SK-N-SH treated with all-trans-retinoic acid at 6 μM for 48 hours (cell line): ENCODE results near the gene SYNE1.

Experiments
- ATAC-seq: fragments of 200-7000 bp; cut with Tn5 transposase; 3 replicates; pipeline ENCODE4 v1.9.1; 2020; ENCODE audit warnings: mild to moderate bottlenecking, moderate library complexity
- ARNTL ChIP-seq: fragments of 450-650 bp; formaldehyde crosslinking; IDR thresholded peaks from 2 replicates; pipeline ENCODE4 v1.5.0; 2020; ENCODE audit warnings: low read depth, mild to moderate bottlenecking, moderate library complexity, borderline replicate concordance
- BACH2 ChIP-seq: fragments of 250-450 bp; sonication (Bioruptor Pico); IDR thresholded peaks from 2 replicates; pipeline ENCODE4 v1.9.0; 2021; ENCODE audit warnings: mild to moderate bottlenecking, borderline replicate concordance
- CREB5 ChIP-seq: fragments of 250-450 bp; sonication (Bioruptor Pico); IDR thresholded peaks from 2 replicates; pipeline ENCODE4 v1.5.1; 2020; ENCODE audit warnings: low read depth, mild to moderate bottlenecking, moderate library complexity
- CSDC2 ChIP-seq: fragments of 250-450 bp; sonication (Bioruptor Pico); IDR thresholded peaks from 2 replicates; pipeline ENCODE4 v1.5.0; 2020; ENCODE audit warnings: mild to moderate bottlenecking, moderate library complexity
- ESRRG ChIP-seq: fragments of 250-450 bp; sonication (Bioruptor Pico); IDR thresholded peaks from 2 replicates; pipeline ENCODE4 v1.6.1; 2021; ENCODE audit warnings: mild to moderate bottlenecking
- GLIS3 ChIP-seq: fragments of 250-450 bp; sonication (Bioruptor Pico); IDR thresholded peaks from 2 replicates; pipeline ENCODE4 v1.5.0; 2020; ENCODE audit warnings: mild to moderate bottlenecking, moderate library complexity
- ISL1 ChIP-seq: fragments of 250-450 bp; sonication (Bioruptor Pico); IDR thresholded peaks from 2 replicates; pipeline ENCODE4 v2.1.2; 2022; ENCODE audit warnings: mild to moderate bottlenecking, moderate library complexity
- OSR1 ChIP-seq: fragments of 250-450 bp; sonication (Bioruptor Pico); IDR thresholded peaks from 2 replicates; pipeline ENCODE4 v1.8.0; 2022; ENCODE audit warnings: moderate library complexity, mild to moderate bottlenecking, inconsistent platforms
- PATZ1 ChIP-seq: fragments of 250-450 bp; sonication (Bioruptor Pico); IDR thresholded peaks from 2 replicates; pipeline ENCODE4 v1.8.0; 2020; ENCODE audit warnings: mild to moderate bottlenecking, moderate library complexity, borderline replicate concordance
- POU6F1 ChIP-seq: fragments of 250-450 bp; sonication (Bioruptor Pico); IDR thresholded peaks from 2 replicates; pipeline ENCODE4 v1.8.0; 2021; ENCODE audit warnings: low read depth, mild to moderate bottlenecking, moderate library complexity, borderline replicate concordance
- PPARA ChIP-seq: fragments of 250-450 bp; sonication (Bioruptor Pico); IDR thresholded peaks from 2 replicates; pipeline ENCODE4 v1.5.0; 2020; ENCODE audit warnings: mild to moderate bottlenecking, borderline replicate concordance
- RARB ChIP-seq: fragments of 250-450 bp; sonication (Bioruptor Pico); IDR thresholded peaks from 2 replicates; pipeline ENCODE4 v1.8.0; 2021; ENCODE audit warnings: mild to moderate bottlenecking, moderate library complexity
- SNAI2 ChIP-seq: fragments of 250-450 bp; sonication (Bioruptor Pico); IDR thresholded peaks from 2 replicates; pipeline ENCODE4 v1.5.0; 2020; ENCODE audit warnings: mild to moderate bottlenecking, moderate library complexity
- TCF4 ChIP-seq: fragments of 250-450 bp; sonication (Bioruptor Pico); IDR thresholded peaks from 2 replicates; pipeline ENCODE4 v1.8.0; 2021; ENCODE audit warnings: mild to moderate bottlenecking, moderate library complexity, borderline replicate concordance
- TOX ChIP-seq: fragments of 250-450 bp; sonication (Bioruptor Pico); IDR thresholded peaks from 2 replicates; pipeline ENCODE4 v1.8.0; 2021; ENCODE audit warnings: mild to moderate bottlenecking, moderate library complexity, borderline replicate concordance
- ZC3H10 ChIP-seq: fragments of 250-450 bp; sonication (Bioruptor Pico); IDR thresholded peaks from 2 replicates; pipeline ENCODE4 v1.5.1; 2021; ENCODE audit warnings: mild to moderate bottlenecking, moderate library complexity
- ZFP3 ChIP-seq: fragments of 250-450 bp; sonication (Bioruptor Pico); IDR thresholded peaks from 2 replicates; pipeline ENCODE4 v1.5.0; 2020; ENCODE audit warnings: mild to moderate bottlenecking, moderate library complexity
- ZFP30 ChIP-seq: fragments of 450-650 bp; formaldehyde crosslinking; IDR thresholded peaks from 2 replicates; pipeline ENCODE4 v1.5.0; 2022; ENCODE audit warnings: mild to moderate bottlenecking, moderate library complexity
- ZNF565 ChIP-seq: fragments of 450-650 bp; formaldehyde crosslinking; conservative IDR thresholded peaks from 2 replicates; pipeline ENCODE4 v1.5.0; 2020; ENCODE audit warnings: low read depth, mild to moderate bottlenecking, moderate library complexity
- ZNF70 ChIP-seq: fragments of 450-650 bp; formaldehyde crosslinking; IDR thresholded peaks from 2 replicates; pipeline ENCODE4 v1.5.0; 2020; ENCODE audit warnings: mild to moderate bottlenecking, moderate library complexity
- ZNF8 ChIP-seq: fragments of 450-650 bp; formaldehyde crosslinking; IDR thresholded peaks from 2 replicates; pipeline ENCODE4 v1.5.0; 2020; ENCODE audit warnings: mild to moderate bottlenecking, moderate library complexity
- TF ChIP-seq, protein P1 (sequence below): fragments of 250-450 bp; sonication (Bioruptor Pico); IDR thresholded peaks from 2 replicates; pipeline ENCODE4 v1.5.0; 2020; ENCODE audit warnings: mild to moderate bottlenecking, moderate library complexity
- TF ChIP-seq, protein P2 (sequence below): fragments of 250-450 bp; sonication (Bioruptor Pico); IDR thresholded peaks from 2 replicates; pipeline ENCODE4 v1.5.1; 2021; ENCODE audit warnings: mild to moderate bottlenecking, moderate library complexity

Gene SYNE1

DNA sequence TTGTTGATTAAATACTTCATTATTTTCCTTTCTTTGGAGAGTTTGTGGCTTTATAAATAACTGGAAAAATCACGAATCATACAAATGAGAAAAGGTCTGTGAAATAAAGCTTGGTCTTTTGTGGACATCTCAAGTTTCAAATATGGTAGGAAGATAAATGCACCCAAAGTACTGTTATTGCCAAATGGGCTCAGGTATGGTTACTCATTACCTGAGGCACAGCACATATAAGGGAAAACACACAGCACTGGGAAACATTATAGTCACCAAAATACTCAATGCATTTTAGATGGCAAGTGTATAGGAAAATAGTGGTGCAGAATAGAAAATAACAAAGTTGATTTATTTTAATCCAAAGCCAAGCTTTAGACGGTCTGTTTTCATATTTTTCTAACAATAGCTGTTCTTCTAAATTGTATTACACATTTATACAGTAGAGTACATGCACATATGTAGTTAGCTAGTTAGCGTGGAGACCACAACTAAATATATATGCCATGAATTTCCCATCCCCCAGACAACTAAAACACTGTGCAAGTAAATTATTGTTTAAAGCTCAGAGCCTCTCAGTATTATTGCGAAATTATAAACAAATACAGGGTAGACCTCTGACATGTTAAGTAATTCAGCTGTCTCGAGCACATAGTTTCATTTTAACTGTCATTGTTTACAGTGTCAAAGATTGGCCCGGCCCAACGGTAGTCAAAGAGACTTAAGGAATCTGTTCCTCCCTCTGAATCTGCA, 336.0 kb downstream of the SYNE1 start:
- no peak; the same call in 2 of the 3 replicates for ATAC-seq
- TF ChIP-seq ESRRG (CRISPR knock-in tag) (no peak), GLIS3 (no peak), SNAI2 (CRISPR knock-in tag) (no peak), ZNF8 (CRISPR knock-in tag) (no peak), ZC3H10 (CRISPR knock-in tag) (no peak), ARNTL (no peak), TCF4 (CRISPR knock-in tag) (no peak), BACH2 (CRISPR knock-in tag) (no peak), CSDC2 (CRISPR knock-in tag) (no peak), RARB (CRISPR knock-in tag) (no peak), PPARA (CRISPR knock-in tag) (no peak), ZFP3 (CRISPR knock-in tag) (no peak), ZFP30 (no peak), POU6F1 (CRISPR knock-in tag) (no peak), ZNF70 (CRISPR knock-in tag) (no peak)
- TF ChIP-seq, protein P1, sequence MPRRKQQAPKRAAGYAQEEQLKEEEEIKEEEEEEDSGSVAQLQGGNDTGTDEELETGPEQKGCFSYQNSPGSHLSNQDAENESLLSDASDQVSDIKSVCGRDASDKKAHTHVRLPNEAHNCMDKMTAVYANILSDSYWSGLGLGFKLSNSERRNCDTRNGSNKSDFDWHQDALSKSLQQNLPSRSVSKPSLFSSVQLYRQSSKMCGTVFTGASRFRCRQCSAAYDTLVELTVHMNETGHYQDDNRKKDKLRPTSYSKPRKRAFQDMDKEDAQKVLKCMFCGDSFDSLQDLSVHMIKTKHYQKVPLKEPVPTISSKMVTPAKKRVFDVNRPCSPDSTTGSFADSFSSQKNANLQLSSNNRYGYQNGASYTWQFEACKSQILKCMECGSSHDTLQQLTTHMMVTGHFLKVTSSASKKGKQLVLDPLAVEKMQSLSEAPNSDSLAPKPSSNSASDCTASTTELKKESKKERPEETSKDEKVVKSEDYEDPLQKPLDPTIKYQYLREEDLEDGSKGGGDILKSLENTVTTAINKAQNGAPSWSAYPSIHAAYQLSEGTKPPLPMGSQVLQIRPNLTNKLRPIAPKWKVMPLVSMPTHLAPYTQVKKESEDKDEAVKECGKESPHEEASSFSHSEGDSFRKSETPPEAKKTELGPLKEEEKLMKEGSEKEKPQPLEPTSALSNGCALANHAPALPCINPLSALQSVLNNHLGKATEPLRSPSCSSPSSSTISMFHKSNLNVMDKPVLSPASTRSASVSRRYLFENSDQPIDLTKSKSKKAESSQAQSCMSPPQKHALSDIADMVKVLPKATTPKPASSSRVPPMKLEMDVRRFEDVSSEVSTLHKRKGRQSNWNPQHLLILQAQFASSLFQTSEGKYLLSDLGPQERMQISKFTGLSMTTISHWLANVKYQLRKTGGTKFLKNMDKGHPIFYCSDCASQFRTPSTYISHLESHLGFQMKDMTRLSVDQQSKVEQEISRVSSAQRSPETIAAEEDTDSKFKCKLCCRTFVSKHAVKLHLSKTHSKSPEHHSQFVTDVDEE (CRISPR knock-in tag): no peak
- TF ChIP-seq, protein P2, sequence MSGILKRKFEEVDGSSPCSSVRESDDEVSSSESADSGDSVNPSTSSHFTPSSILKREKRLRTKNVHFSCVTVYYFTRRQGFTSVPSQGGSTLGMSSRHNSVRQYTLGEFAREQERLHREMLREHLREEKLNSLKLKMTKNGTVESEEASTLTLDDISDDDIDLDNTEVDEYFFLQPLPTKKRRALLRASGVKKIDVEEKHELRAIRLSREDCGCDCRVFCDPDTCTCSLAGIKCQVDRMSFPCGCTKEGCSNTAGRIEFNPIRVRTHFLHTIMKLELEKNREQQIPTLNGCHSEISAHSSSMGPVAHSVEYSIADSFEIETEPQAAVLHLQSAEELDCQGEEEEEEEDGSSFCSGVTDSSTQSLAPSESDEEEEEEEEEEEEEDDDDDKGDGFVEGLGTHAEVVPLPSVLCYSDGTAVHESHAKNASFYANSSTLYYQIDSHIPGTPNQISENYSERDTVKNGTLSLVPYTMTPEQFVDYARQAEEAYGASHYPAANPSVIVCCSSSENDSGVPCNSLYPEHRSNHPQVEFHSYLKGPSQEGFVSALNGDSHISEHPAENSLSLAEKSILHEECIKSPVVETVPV: no peak

GRCh38 chr6:152300517-152300916, 336.6 kb downstream of the SYNE1 start:
- TF ChIP-seq TOX (CRISPR knock-in tag) (no peak), CREB5 (CRISPR knock-in tag) (no peak), ZFP30 (no peak), OSR1 (CRISPR knock-in tag) (no peak), ZNF565 (CRISPR knock-in tag) (no peak), ZC3H10 (CRISPR knock-in tag) (no peak), ESRRG (CRISPR knock-in tag) (no peak), ISL1 (CRISPR knock-in tag) (no peak), PATZ1 (no peak), ZNF70 (CRISPR knock-in tag) (no peak), ARNTL (no peak), CSDC2 (CRISPR knock-in tag) (no peak), RARB (CRISPR knock-in tag) (no peak), PPARA (CRISPR knock-in tag) (no peak), POU6F1 (CRISPR knock-in tag) (no peak), GLIS3 (no peak), ZFP3 (CRISPR knock-in tag) (no peak)
- TF ChIP-seq, protein P1 (CRISPR knock-in tag): no peak
- TF ChIP-seq, protein P2: no peak

More at GRCh38 chr6:152300517-152300916, 336.6 kb downstream of the SYNE1 start:
- ATAC-seq: no peak
